HG02870 (cell line): Measurements from ENCODE around the gene C18orf32.
"Not testable (repeated sequence)": the region's sequence is repeated elsewhere in the genome, so short reads cannot be mapped to it uniquely, and the experiment has no call there.

Experiments used
- ATAC-seq: cut with Tn5 transposase; IDR thresholded peaks from one replicate; pipeline ENCODE4 v1.9.1; 2021; ENCODE audit warnings: mild to moderate bottlenecking, moderate library complexity; ENCODE audit not compliant: unreplicated experiment

The C18orf32 gene

GRCh38 chr18:49486953-49487710 lies at the start of gene C18orf32:
C18orf32 (minus strand) TSS chr18:49487234; CDS start chr18:49483748, 3,486 bp downstream.
- ATAC-seq: peak; percentile 92

- ATAC-seq: no peak
These were observed 48.0 kb upstream of the C18orf32 start for GRCh38 chr18:49534846-49535601.

GRCh38 chr18:49531678-49532153 lies 44.7 kb upstream of the C18orf32 start:
- ATAC-seq: no peak

- no peak for ATAC-seq
These were observed 42.6 kb upstream of the C18orf32 start for GRCh38 chr18:49529596-49529995.

GRCh38 chr18:49527631-49528327 lies 40.7 kb upstream of the C18orf32 start:
- no peak for ATAC-seq

GRCh38 chr18:49525981-49526380 lies 38.9 kb upstream of the C18orf32 start:
- no peak for ATAC-seq

GRCh38 chr18:49524951-49525350 lies 37.9 kb upstream of the C18orf32 start:
- no peak for ATAC-seq

GRCh38 chr18:49524349-49524748 lies 37.3 kb upstream of the C18orf32 start:
- no peak for ATAC-seq

GRCh38 chr18:49523580-49524093 lies 36.6 kb upstream of the C18orf32 start:
- ATAC-seq: not testable (repeated sequence)

- no peak for ATAC-seq
These were observed 34.3 kb upstream of the C18orf32 start for GRCh38 chr18:49521216-49521835.

- ATAC-seq: no peak
These were observed 33.7 kb upstream of the C18orf32 start for GRCh38 chr18:49520661-49521145.

- ATAC-seq: no peak
These were observed 32.3 kb upstream of the C18orf32 start for GRCh38 chr18:49519101-49519971.

- ATAC-seq: no peak
These were observed 30.4 kb upstream of the C18orf32 start for GRCh38 chr18:49517483-49517882.

- no peak for ATAC-seq
These were observed 28.5 kb upstream of the C18orf32 start for GRCh38 chr18:49515516-49515915.

- not testable (repeated sequence) for ATAC-seq
These were observed 28.0 kb upstream of the C18orf32 start for GRCh38 chr18:49515003-49515402.

- ATAC-seq: no peak
These were observed 27.5 kb upstream of the C18orf32 start for GRCh38 chr18:49514577-49514976.

- ATAC-seq: not testable (repeated sequence)
These were observed 25.8 kb upstream of the C18orf32 start for GRCh38 chr18:49512876-49513275.

- ATAC-seq: no peak
These were observed 23.5 kb upstream of the C18orf32 start for GRCh38 chr18:49510393-49511115.

- not testable (repeated sequence) for ATAC-seq
These were observed 19.4 kb upstream of the C18orf32 start for GRCh38 chr18:49506438-49506837.
